Ovary (tissue), 9 donors: Measurements from ENCODE around the gene PALB2. TPM values are rescaled to one million over a fixed set of nuclear protein-coding genes. Genes with fewer than 3 reads are reported as not detected.

ENCODE experiments used
- DNase-seq, 5 donors: peaks; one replicate each; pipeline ENCODE4 v3.0.0-alpha.2; 2019 to 2020
- H3K27ac ChIP-seq, 2 donors: fragments of 200-600 bp; one replicate each; pipeline versions ENCODE4 v1.5.1 to v1.8.0; 2019 to 2022
- H3K27me3 ChIP-seq: fragments of 200-600 bp; one replicate; pipeline ENCODE4 v1.8.0; 2022
- H3K36me3 ChIP-seq: fragments of 200-600 bp; sonication (generic); one replicate; pipeline ENCODE4 v1.5.1; 2019
- H3K4me1 ChIP-seq: one replicate; pipeline ENCODE4 v1.8.1; 2013; ENCODE audit warnings: mild to moderate bottlenecking, moderate library complexity; ENCODE audit not compliant: insufficient read depth
- H3K4me3 ChIP-seq: fragments of 200-600 bp; sonication (generic); one replicate; pipeline ENCODE4 v1.5.1; 2017
- H3K9me3 ChIP-seq, 2 donors: fragments of 200-600 bp in 1 of 2; sonication (generic) in 1 of 2; one replicate each; pipeline versions ENCODE4 v1.5.1 to v1.8.1; 2013 to 2019; ENCODE audit warnings: mild to moderate bottlenecking in 1 of 2, moderate library complexity in 1 of 2
- CTCF ChIP-seq, 3 donors: fragments of 450-650 bp in 2 of 3; fragments of 200-600 bp in 1 of 3; IDR thresholded peaks; one replicate each; pipeline versions ENCODE4 v1.5.1 to v1.8.0; 2016 to 2022; ENCODE audit warnings: antibody characterized with exemption in 3 of 3, mild to moderate bottlenecking in 1 of 3
- EP300 ChIP-seq: sonication (generic); formaldehyde crosslinking; IDR thresholded peaks from one replicate; pipeline ENCODE4 v1.6.1; 2017; ENCODE audit warnings: antibody characterized with exemption
- POLR2A ChIP-seq: fragments of 450-650 bp; IDR thresholded peaks from one replicate; pipeline ENCODE4 v1.6.1; 2017; ENCODE audit warnings: antibody characterized with exemption, mild to moderate bottlenecking, moderate library complexity
- WGBS, 3 donors: extraction: QIAGEN DNeasy Blood & Tissue Kit in 1 of 3; methylation state at CpG; one replicate each; pipeline versions ENCODE4 v1.1.5 to v1.1.7; 2013 to 2017; 5-methylcytosine and 5-hydroxymethylcytosine counted together
- intact Hi-C, 4 donors: fragments of 100-400 bp; cut with DNase I; formaldehyde crosslinking; loops; one replicate each; pipeline versions ENCODE4 v1.11.0 to v1.15.1; 2022 to 2023
- polyA plus RNA-seq, 2 donors: library from polyadenylated mRNA; stranded (reverse); fragments of 200-250 nt in 1 of 2; fragments of 350-450 nt in 1 of 2; fragmentation: Illumina TruSeq in 1 of 2; extraction: RNeasy Lipid Tissue Mini Kit (QIAGEN cat#74804) in 1 of 2; gene quantifications; one replicate each; pipeline ENCODE4 v1.2.3, GENCODE V29; 2013 to 2014
- total RNA-seq, 7 donors: library from RNA; depleted of rRNA in 2 of 7; stranded (reverse); fragments of >200 nt in 2 of 7; fragmentation: NEBNext Ultra II Directional in 3 of 7; extraction: Animal tissue kit (Norgen Biotek cat#: 25700) in 3 of 7; gene quantifications; one replicate each; pipeline versions ENCODE4 v1.1.0 to v1.2.4, GENCODE V29; 2016 to 2023
- donor health status: DM: no; HTN: no; CAD: no; lungs with moderate emphysema.
- donor health status: DM: no; HTN: no; CAD: no.
- donor health status: Bipolar disorder and iron deficiency.
- donor health status: DM: yes; HTN: yes; CAD: no.
- donor health status: DM: no; HTN: no; CAD: no.
- donor health status: DM: yes; HTN: yes; CAD: no.

Gene PALB2
- total and polyA plus RNA-seq, 9 donors, result 6.1 to 13.7 (median 9.9) TPM

DNA sequence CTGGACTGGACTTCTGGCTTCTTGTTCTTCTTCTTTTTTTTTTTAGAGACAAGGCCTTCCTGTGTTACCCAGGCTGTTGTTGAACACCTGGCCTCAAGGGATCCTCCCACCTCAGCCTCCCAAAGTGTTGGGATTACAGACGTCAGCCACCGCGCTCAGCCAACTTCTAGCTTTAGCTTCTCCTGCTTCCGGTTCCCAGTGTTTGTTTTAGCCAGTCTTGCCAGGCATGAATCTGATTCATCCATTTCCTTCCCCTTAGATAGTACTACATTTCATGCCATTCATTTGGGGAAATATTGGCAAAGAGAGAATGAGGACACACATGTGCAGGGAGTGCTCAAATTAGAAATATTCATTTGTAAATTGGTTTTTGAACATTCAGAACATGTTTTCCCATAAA lies 32.9 kb downstream of the PALB2 start:
- DNase-seq, result no peak
- H3K27me3 ChIP-seq, result no peaks in the 10 kb centered on the region
- H3K36me3 ChIP-seq, result no peaks in the 10 kb centered on the region
- no peaks in the 10 kb centered on the region for H3K4me1 ChIP-seq
- H3K4me3 ChIP-seq, result no peak overlapping the region
- H3K27ac ChIP-seq, result no peak overlapping the region
- 63 to 78% (median 69%) methylated on average over 4 of the region's 4 CpGs for WGBS, 3 donors
- intact Hi-C loops, result no loop called here
- TF ChIP-seq EP300, result no peak
- TF ChIP-seq CTCF (IDR thresholded peaks at IDR 0.05), result no peak
- TF ChIP-seq POLR2A, result no peak
- no peaks in the 10 kb centered on the region for H3K9me3 ChIP-seq

- DNase-seq, result no peak
- Histone ChIP-seq H3K9me3 (no peaks in the 10 kb centered on the region), H3K36me3 (no peaks in the 10 kb centered on the region), H3K4me3 (no peak overlapping the region), H3K27me3 (no peaks in the 10 kb centered on the region), H3K27ac (no peak overlapping the region), H3K4me1 (no peaks in the 10 kb centered on the region)
- WGBS, 3 donors, result 71 to 77% (median 72%) methylated on average over 6 of the region's 6 CpGs
- intact Hi-C loops, result no loop called here
- TF ChIP-seq EP300 (no peak), POLR2A (no peak), CTCF (IDR thresholded peaks at IDR 0.05) (no peak)
Measured at GRCh38 chr16:23607726-23608125, 33.4 kb downstream of the PALB2 start.

GRCh38 chr16:23597003-23597756 lies 43.9 kb downstream of the PALB2 start:
- Histone ChIP-seq H3K4me3 (no peak overlapping the region), H3K27ac (no peak overlapping the region), H3K4me1 (peaks cover 7% of the 10 kb centered on the region), H3K27me3 (no peaks in the 10 kb centered on the region), H3K9me3 (no peaks in the 10 kb centered on the region), H3K36me3 (no peaks in the 10 kb centered on the region)
- no peak for TF ChIP-seq CTCF (IDR thresholded peaks at IDR 0.05)
- TF ChIP-seq EP300, result no peak
- TF ChIP-seq POLR2A, result no peak
- WGBS, 3 donors, result 73 to 81% (median 74%) methylated on average over 11 of the region's 11 CpGs
- peak in 1 of 5 donors; percentile 23 for DNase-seq
- intact Hi-C loops, result no loop called here

- WGBS, 3 donors, result 1 to 3% (median 1%) methylated on average over 32 to 67 of the region's 67 CpGs
- Histone ChIP-seq H3K4me1 (peaks cover 7% of the 10 kb centered on the region), H3K27ac (peak within 1 kb of the TSS; percentile 57 to 87), H3K4me3 (peak within 1 kb of the TSS; percentile 99), H3K27me3 (no peaks in the 10 kb centered on the region), H3K36me3 (no peaks in the 10 kb centered on the region), H3K9me3 (no peaks in the 10 kb centered on the region)
- peak; percentile 80 to 92 (median 87) for DNase-seq
- TF ChIP-seq CTCF (IDR thresholded peaks at IDR 0.05) (peak; percentile 97 to 99 (median 99)), POLR2A (no peak), EP300 (no peak)
- intact Hi-C loops, result no loop called here
Measured at GRCh38 chr16:23595951-23596720, 45.0 kb downstream of the PALB2 start, which contains the start of gene NDUFAB1. Gene NDUFAB1, minus strand, starts transcription at chr16:23596316. Its CDS starts 26 bp downstream, at chr16:23596290.
